ENCODE measurements around the gene SCUBE2. TPM values are rescaled to one million over a fixed set of nuclear protein-coding genes. Genes with fewer than 3 reads are reported as not detected.

Gene SCUBE2
- total RNA-seq, 4 donors from 2014 or later, result 4.4 to 17.3 (median 10.3) TPM

DNA sequence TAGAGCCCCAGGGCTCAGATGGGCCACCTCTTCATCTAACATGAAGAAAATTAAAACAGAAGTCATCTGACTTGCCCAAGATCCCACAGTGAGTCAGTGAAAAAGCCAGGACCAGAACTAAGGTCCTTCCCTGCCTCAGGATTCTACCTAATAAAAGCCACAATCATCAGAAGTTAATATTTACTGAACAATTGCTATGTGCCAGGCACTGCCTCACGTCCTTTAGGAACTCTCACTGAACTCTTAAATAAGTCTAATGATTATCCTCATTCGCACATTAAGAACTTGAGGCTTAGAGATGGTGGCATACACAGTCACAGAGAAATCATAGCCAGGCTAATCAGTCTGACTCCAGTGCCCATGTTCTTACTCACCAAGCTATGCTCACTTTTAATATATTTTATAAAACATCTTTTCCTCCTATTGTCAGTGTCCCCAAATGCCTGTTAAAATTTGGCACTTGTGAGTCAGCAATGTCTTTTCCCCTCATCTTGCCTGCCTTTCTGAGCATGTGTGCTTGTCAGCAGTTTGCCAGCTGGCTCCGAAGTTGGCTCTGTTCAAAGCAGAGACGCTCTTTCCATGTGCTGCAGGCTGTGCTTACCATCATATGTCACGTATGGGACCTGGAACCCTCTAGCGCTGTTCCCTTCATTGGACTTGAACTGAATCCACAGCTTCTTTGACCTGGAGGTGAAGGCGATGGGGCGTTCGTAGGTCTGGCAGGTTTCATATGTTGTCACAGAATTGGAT lies 66.1 kb downstream of the SCUBE2 start:
- no peak for TF ChIP-seq CTCF (IDR thresholded peaks at IDR 0.05)
- TF ChIP-seq POLR2A (IDR thresholded peaks at IDR 0.05), result no peak

DNA sequence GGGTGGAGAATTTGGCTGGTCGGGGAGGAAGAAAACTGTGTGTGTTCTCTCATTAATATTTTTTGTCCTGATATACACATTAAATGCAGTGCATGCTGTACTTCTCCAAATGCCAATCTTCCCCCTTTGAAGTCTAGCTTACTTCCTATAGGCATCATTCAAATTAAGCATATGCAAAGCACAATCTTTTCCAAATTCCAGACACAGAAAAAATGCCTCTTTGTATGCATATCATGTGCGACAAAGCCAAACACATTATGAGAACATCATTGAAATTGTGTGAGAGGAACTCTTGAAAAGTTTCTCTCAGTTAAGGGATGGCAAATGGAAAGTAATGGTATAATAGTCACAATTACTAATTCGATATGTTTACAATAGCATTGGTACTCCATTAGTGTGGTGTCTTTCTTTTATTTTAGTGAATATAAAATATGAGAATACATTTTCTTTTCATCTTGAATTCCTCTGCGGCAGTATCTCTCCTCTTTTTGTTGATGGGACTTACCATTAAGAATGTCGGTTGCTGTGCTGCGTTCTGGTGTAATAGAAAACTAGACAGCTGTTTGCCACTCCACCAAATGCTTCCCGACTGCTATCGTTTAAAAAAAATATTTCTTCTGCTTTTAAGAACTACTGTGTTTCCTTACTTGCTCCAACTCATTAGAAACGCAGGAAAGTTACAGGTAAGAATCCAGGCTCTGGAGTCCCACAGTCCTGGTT lies 68.3 kb downstream of the SCUBE2 start:
- DNase-seq (ENCODE audit: low spot score in 2 of 2), result no peak
- intact Hi-C loops (cut with DNase I; ENCODE audit: low total_unique reads), result no loop called here

More for the DNA sequence above, 66.1 kb downstream of the SCUBE2 start:
- no peak for DNase-seq (ENCODE audit: low spot score in 2 of 2)
- H3K4me3 ChIP-seq (ENCODE audit: low read depth, poor library complexity, severe bottlenecking), result no peak overlapping the region
- WGBS, 2 donors, result 57% methylated on average over 9 of the region's 9 CpGs
- intact Hi-C loops (cut with DNase I; ENCODE audit: low total_unique reads), result no loop called here

DNA sequence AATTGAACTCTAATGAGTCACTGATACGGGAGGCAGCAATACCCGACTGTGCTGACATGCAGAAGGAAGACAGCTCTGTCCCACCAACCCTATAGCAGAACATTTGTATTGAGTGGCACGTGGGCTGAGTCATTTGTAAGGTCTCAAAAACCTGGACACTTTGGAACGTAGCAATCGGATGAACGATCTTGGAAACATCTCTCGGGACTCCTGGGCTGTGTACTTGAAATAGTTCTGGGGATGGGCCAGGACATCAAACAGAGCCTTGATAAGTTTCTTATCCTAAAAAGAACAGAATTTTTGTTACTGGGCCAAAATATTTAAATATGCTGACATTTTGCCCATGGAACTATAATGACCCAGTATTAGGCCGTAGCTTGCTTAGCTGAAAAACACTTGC lies 70.5 kb downstream of the SCUBE2 start:
- H3K4me3 ChIP-seq (ENCODE audit: low read depth, poor library complexity, severe bottlenecking), result no peak overlapping the region
- DNase-seq (ENCODE audit: low spot score in 2 of 2), result no peak
- no peak for TF ChIP-seq CTCF (IDR thresholded peaks at IDR 0.05)
- no peak for TF ChIP-seq POLR2A (IDR thresholded peaks at IDR 0.05)
- intact Hi-C loops (cut with DNase I; ENCODE audit: low total_unique reads), result no loop called here
- 55 to 56% methylated on average over 8 of the region's 8 CpGs for WGBS, 2 donors

More for the DNA sequence above, 68.3 kb downstream of the SCUBE2 start:
- WGBS, 2 donors, result 92 to 93% methylated on average over 9 of the region's 9 CpGs
- no peak overlapping the region for H3K4me3 ChIP-seq (ENCODE audit: low read depth, poor library complexity, severe bottlenecking)
- no peak for TF ChIP-seq CTCF (IDR thresholded peaks at IDR 0.05)
- TF ChIP-seq POLR2A (IDR thresholded peaks at IDR 0.05), result no peak

DNA sequence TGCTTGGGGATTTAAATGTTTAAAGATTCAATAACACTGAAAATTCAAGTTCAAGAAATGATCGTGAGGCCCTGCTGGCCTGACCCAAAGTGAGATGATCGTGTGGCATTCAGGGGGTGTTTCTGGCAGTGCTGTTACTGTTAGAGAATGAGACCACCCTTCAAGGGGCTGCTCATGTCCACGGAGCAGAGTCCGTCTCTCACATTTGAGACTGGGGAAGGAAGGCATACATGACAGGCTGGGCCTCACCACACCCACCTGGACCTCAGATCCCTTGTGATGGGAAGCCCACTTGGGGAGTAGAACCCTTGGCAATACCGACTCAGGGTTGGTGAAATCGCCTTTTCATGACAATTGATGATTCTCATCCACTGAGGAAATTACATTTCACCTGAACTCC lies 71.5 kb downstream of the SCUBE2 start:
- no peak for DNase-seq (ENCODE audit: low spot score in 2 of 2)
- 92 to 93% methylated on average over 6 of the region's 6 CpGs for WGBS, 2 donors
- intact Hi-C loops (cut with DNase I; ENCODE audit: low total_unique reads), result no loop called here
- H3K4me3 ChIP-seq (ENCODE audit: low read depth, poor library complexity, severe bottlenecking), result no peak overlapping the region
- TF ChIP-seq CTCF (IDR thresholded peaks at IDR 0.05), result no peak
- no peak for TF ChIP-seq POLR2A (IDR thresholded peaks at IDR 0.05)

- WGBS, 2 donors, result 54 to 56% methylated on average over 5 of the region's 5 CpGs
- H3K4me3 ChIP-seq (ENCODE audit: low read depth, poor library complexity, severe bottlenecking), result no peak overlapping the region
- DNase-seq (ENCODE audit: low spot score in 2 of 2), result peak in 1 of 2 donors; percentile 67
- no peak for TF ChIP-seq CTCF (IDR thresholded peaks at IDR 0.05)
- no peak for TF ChIP-seq POLR2A (IDR thresholded peaks at IDR 0.05)
- intact Hi-C loops (cut with DNase I; ENCODE audit: low total_unique reads), result no loop called here
Measured at GRCh38 chr11:9017773-9018172, 73.6 kb downstream of the SCUBE2 start.
